ENCODE results near the gene TBX4. TPM values are rescaled to one million over a fixed set of nuclear protein-coding genes. Genes with fewer than 3 reads are reported as not detected.

Gene TBX4
- polyA plus RNA-seq, 1 donor (not counting 4 experiments of a cell fraction or from before 2014, with no cell fraction given): 0.04 TPM

DNA sequence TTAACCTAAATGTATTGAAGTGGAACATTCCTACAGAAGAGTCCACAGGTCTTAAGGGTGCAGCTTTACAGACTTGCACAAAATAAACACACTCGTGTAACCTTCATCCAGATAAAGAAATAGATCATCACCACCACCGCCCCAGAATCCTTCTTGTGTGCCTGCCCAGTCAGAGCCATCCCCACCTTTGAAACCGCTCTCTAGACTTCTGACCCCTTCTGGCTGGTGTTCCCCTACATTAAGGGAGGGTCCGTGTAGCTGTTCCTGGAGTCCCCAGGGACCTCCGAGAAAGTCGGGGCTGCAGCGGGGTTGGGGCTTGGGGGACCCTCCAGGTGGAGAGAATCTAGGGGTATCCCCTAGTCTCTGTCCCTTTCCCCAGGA, 9.4 kb downstream of the TBX4 start:
- Histone ChIP-seq H3K4me2 (ENCODE audit: control insufficient read depth, extremely low read depth, insufficient read depth, low read depth, low read length) (no peak overlapping the region), H3K27ac (ENCODE audit: control insufficient read depth, insufficient read depth, low read length) (no peak overlapping the region), H3K4me3 (ENCODE audit: control insufficient read depth in 2 of 3, extremely low read depth in 1 of 3, insufficient read depth in 2 of 3, low read depth in 1 of 3, low read length in 3 of 3) (no peak overlapping the region), H3K79me2 (ENCODE audit: control insufficient read depth, insufficient read depth, low read length) (no peaks in the 10 kb centered on the region), H3K9me3 (ENCODE audit: control insufficient read depth, low read depth, low read length) (no peaks in the 10 kb centered on the region), H4K20me1 (ENCODE audit: control insufficient read depth, extremely low read depth, insufficient read depth, low read length) (no peaks in the 10 kb centered on the region), H2AFZ (ENCODE audit: control insufficient read depth, low read length) (no peak overlapping the region), H3K27me3 (ENCODE audit: control insufficient read depth, extremely low read depth, insufficient read depth, low read length) (peaks cover 37% of the 10 kb centered on the region), H3K36me3 (ENCODE audit: control insufficient read depth in 2 of 2, extremely low read depth in 1 of 2, insufficient read depth in 2 of 2, low read length in 2 of 2) (no peaks in the 10 kb centered on the region), H3K4me1 (ENCODE audit: control insufficient read depth, extremely low read depth, insufficient read depth, low read length) (no peaks in the 10 kb centered on the region), H3K9ac (ENCODE audit: control insufficient read depth, extremely low read depth, insufficient read depth, low read length) (no peak overlapping the region), H3K9me1 (ENCODE audit: control insufficient read depth, extremely low read depth, insufficient read depth, low read length) (no peaks in the 10 kb centered on the region)
- TF ChIP-seq CTCF (optimal IDR thresholded peaks at IDR 0.05 in 1 of 3, IDR thresholded peaks at IDR 0.05 in 1 of 3, conservative IDR thresholded peaks at IDR 0.05 in 1 of 3; ENCODE audit: extremely low read depth in 1 of 3, insufficient read depth in 2 of 3, low read length in 3 of 3) (no peak), EZH2 (IDR thresholded peaks at IDR 0.05; ENCODE audit: low read length) (no peak)
- no peak for FAIRE-seq
- DNase-seq (ENCODE audit: low read depth, low spot score): no peak
- dilution Hi-C loops (cut with MboI; ENCODE audit: extremely low pct_ligation_motif_present, low sequenced_read_pairs): no loop called here

DNA sequence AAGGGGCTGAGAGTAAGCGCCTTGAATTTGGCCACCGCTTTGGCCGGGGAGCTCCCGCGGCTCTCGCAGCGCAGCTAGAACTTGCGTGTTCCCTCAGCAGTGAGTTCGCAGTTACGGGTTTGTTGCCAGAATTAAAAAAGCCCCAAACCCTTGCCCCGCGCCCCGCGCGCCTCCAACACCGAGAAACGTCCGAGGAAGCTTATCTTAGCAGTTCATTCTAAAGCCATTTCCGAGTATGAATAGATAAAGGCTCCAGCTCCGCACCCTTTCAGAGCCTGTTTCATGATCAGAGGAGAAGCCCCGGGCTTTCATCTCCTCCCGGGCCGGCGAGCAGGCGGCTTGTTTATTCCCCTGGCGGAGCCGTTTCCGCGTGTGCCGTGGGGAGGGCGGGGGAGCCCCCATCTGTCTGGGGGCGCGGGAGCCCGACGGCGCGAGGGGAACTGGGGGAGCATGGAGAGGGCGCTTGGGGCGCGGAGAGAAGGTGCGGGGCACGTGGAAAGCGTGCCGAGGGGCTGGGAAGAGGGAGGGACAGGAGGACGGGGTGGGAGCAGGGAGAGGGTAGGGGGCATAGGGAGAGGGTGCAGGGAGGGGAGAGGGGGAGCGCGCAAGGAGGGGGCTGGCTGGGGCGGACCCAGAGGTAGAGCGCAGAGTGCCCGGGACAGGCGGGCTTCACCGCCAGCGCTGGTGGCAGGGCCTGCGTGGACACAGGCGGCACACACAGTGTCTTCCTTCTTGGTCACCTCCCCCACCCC, 9.9 kb downstream of the TBX4 start:
- Histone ChIP-seq H3K9ac (ENCODE audit: control insufficient read depth, extremely low read depth, insufficient read depth, low read length) (no peak overlapping the region), H3K79me2 (ENCODE audit: control insufficient read depth, insufficient read depth, low read length) (no peaks in the 10 kb centered on the region), H3K27me3 (ENCODE audit: control insufficient read depth, extremely low read depth, insufficient read depth, low read length) (peaks cover 31% of the 10 kb centered on the region), H3K9me1 (ENCODE audit: control insufficient read depth, extremely low read depth, insufficient read depth, low read length) (no peaks in the 10 kb centered on the region), H3K4me2 (ENCODE audit: control insufficient read depth, extremely low read depth, insufficient read depth, low read depth, low read length) (peak overlapping the region; percentile 35), H3K27ac (ENCODE audit: control insufficient read depth, insufficient read depth, low read length) (no peak overlapping the region), H3K4me1 (ENCODE audit: control insufficient read depth, extremely low read depth, insufficient read depth, low read length) (no peaks in the 10 kb centered on the region), H3K4me3 (ENCODE audit: control insufficient read depth in 2 of 3, extremely low read depth in 1 of 3, insufficient read depth in 2 of 3, low read depth in 1 of 3, low read length in 3 of 3) (peak overlapping the region in 1 of 3 experiments; percentile 4), H3K9me3 (ENCODE audit: control insufficient read depth, low read depth, low read length) (no peaks in the 10 kb centered on the region), H2AFZ (ENCODE audit: control insufficient read depth, low read length) (no peak overlapping the region), H4K20me1 (ENCODE audit: control insufficient read depth, extremely low read depth, insufficient read depth, low read length) (no peaks in the 10 kb centered on the region), H3K36me3 (ENCODE audit: control insufficient read depth in 2 of 2, extremely low read depth in 1 of 2, insufficient read depth in 2 of 2, low read length in 2 of 2) (no peaks in the 10 kb centered on the region)
- peak; percentile 43 for TF ChIP-seq EZH2 (IDR thresholded peaks at IDR 0.05; ENCODE audit: low read length)
- no peak for TF ChIP-seq CTCF (optimal IDR thresholded peaks at IDR 0.05 in 1 of 3, IDR thresholded peaks at IDR 0.05 in 1 of 3, conservative IDR thresholded peaks at IDR 0.05 in 1 of 3; ENCODE audit: extremely low read depth in 1 of 3, insufficient read depth in 2 of 3, low read length in 3 of 3)
- DNase-seq (ENCODE audit: low read depth, low spot score) (no peak), FAIRE-seq (no peak)
- dilution Hi-C loops (cut with MboI; ENCODE audit: extremely low pct_ligation_motif_present, low sequenced_read_pairs): no loop called here
